Measurements from ENCODE around the gene LYL1. TPM values are rescaled to one million over a fixed set of nuclear protein-coding genes. Genes with fewer than 3 reads are reported as not detected.

LYL1 gene
- polyA plus RNA-seq, 3 donors: 3.9 to 7.8 (median 5.5) TPM

- DNase-seq (ENCODE audit: extremely low read depth in 1 of 11, low read depth in 9 of 11, low spot score in 4 of 11): peak in 10 of 11 donors; percentile 58 to 89 (median 79)
These were observed 48.7 kb downstream of the LYL1 start for GRCh38 chr19:13053761-13054625.

- DNase-seq (ENCODE audit: extremely low read depth in 1 of 11, low read depth in 9 of 11, low spot score in 4 of 11): no peak
These were observed 49.4 kb downstream of the LYL1 start for GRCh38 chr19:13053238-13053637.

- no peak for DNase-seq (ENCODE audit: extremely low read depth in 1 of 11, low read depth in 9 of 11, low spot score in 4 of 11)
These were observed 50.0 kb downstream of the LYL1 start for GRCh38 chr19:13052447-13053175.

- peak in 7 of 11 donors; percentile 43 to 77 (median 60) for DNase-seq (ENCODE audit: extremely low read depth in 1 of 11, low read depth in 9 of 11, low spot score in 4 of 11)
These were observed 51.0 kb downstream of the LYL1 start for GRCh38 chr19:13051557-13052165.

GRCh38 chr19:13050274-13050673 lies 52.4 kb downstream of the LYL1 start:
- DNase-seq (ENCODE audit: extremely low read depth in 1 of 11, low read depth in 9 of 11, low spot score in 4 of 11): no peak

Other genes with a start within 250 kb of the LYL1 start
- 10 to 100 TPM; 10.2 to 12.6 (median 11.7) TPM for gene DNASE2, start 221.4 kb downstream of the LYL1 start, polyA plus RNA-seq (ENCODE audit: insufficient read length in 3 of 3)
- gene KLF1, start 215.7 kb downstream of the LYL1 start, polyA plus RNA-seq (ENCODE audit: insufficient read length in 3 of 3): under 1 TPM; 0.27 to 0.59 (median 0.32) TPM
- gene GCDH, start 211.7 kb downstream of the LYL1 start, polyA plus RNA-seq (ENCODE audit: insufficient read length in 3 of 3): 10 to 100 TPM; 31.9 to 38.3 (median 33.4) TPM
- 1 to 10 TPM; 3.0 to 4.5 (median 3.1) TPM for gene SYCE2, start 183.6 kb downstream of the LYL1 start, polyA plus RNA-seq (ENCODE audit: insufficient read length in 3 of 3)
- gene FARSA, start 169.1 kb downstream of the LYL1 start, polyA plus RNA-seq (ENCODE audit: insufficient read length in 3 of 3): 10 to 100 TPM; 41.2 to 58.6 (median 52.8) TPM
- 100 to 1,000 TPM; 842 to 975 (median 894) TPM for gene CALR, start 164.2 kb downstream of the LYL1 start, polyA plus RNA-seq (ENCODE audit: insufficient read length in 3 of 3)
- 10 to 100 TPM; 63.4 to 87.5 (median 85.0) TPM for gene RAD23A, start 157.0 kb downstream of the LYL1 start, polyA plus RNA-seq (ENCODE audit: insufficient read length in 3 of 3)
- 10 to 100 TPM; 27.4 to 45.9 (median 40.6) TPM for gene GADD45GIP1, start 145.6 kb downstream of the LYL1 start, polyA plus RNA-seq (ENCODE audit: insufficient read length in 3 of 3)
- gene DAND5, start 133.3 kb downstream of the LYL1 start, polyA plus RNA-seq (ENCODE audit: insufficient read length in 3 of 3): under 1 TPM in 2 of 3 donors, not detected in 1; 0.07 to 0.18 TPM
- gene NFIX, start 107.4 kb downstream of the LYL1 start, polyA plus RNA-seq (ENCODE audit: insufficient read length in 3 of 3): 10 to 100 TPM; 12.0 to 21.6 (median 21.3) TPM
- gene TRMT1, start 13.9 kb upstream of the LYL1 start, polyA plus RNA-seq (ENCODE audit: insufficient read length in 3 of 3): 10 to 100 TPM; 37.1 to 39.2 (median 37.2) TPM
- gene NACC1, start 15.4 kb upstream of the LYL1 start, polyA plus RNA-seq (ENCODE audit: insufficient read length in 3 of 3): 10 to 100 TPM; 21.2 to 34.0 (median 30.5) TPM
- 10 to 100 TPM; 51.2 to 70.8 (median 60.4) TPM for gene STX10, start 47.5 kb upstream of the LYL1 start, polyA plus RNA-seq (ENCODE audit: insufficient read length in 3 of 3)
- gene IER2, start 47.6 kb upstream of the LYL1 start, polyA plus RNA-seq (ENCODE audit: insufficient read length in 3 of 3): 100 to 1,000 TPM in 2 of 3 donors, 10 to 100 TPM in 1; 97.6 to 118 (median 114) TPM